HG02870 (cell line): ENCODE data around the gene TRAT1.

Experiments used
- ATAC-seq: cut with Tn5 transposase; IDR thresholded peaks from one replicate; pipeline ENCODE4 v1.9.1; 2021; ENCODE audit warnings: mild to moderate bottlenecking, moderate library complexity; ENCODE audit not compliant: unreplicated experiment

Gene TRAT1

GRCh38 chr3:108849075-108849474 lies 26.5 kb downstream of the TRAT1 start:
- no peak for ATAC-seq

GRCh38 chr3:108861401-108861800 lies 38.8 kb downstream of the TRAT1 start:
- no peak for ATAC-seq

DNA sequence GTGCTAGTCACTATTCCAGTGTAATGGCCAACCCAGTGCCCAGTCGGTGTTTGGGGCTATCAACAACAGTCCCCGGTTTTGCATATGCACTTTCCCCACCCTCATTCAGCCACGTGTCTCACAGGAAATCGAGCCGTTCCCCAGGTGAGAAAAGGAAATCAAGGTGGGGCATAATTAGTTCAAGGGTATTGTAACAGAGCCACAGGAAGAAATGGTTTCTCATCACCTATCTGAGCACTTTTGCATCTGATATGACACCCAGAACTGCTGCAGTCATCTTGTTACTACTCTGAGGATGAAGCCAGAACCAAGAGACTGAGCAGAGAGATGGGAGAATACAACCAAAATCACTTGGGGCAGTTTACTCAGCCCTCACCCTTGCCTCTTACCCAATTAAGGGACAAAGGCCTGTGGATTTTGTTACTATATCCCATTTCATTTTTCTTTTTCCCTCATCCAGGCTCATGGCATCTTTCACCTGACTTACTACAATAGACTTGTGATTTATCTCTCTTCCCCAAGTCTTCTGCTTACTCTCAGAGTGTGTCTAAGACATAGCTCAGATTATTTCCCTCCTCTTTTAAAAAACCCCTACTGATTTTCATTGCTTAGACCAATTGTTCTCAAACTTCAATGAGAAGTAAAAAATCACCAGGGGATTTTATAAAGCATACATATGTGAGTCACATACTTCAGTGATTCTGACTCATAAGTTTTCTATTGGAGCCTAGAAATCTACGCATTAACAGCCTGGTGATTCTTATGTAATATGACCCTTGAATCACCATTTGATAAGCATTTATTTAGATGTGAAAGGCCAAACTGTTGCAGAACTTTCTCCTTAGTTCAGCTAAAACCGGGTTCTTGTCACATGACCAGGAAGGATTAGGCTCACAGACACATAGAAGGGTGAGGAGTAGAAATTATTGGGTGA lies 40.5 kb downstream of the TRAT1 start:
- ATAC-seq: peak; percentile 70

- no peak for ATAC-seq
Measured at GRCh38 chr3:108863799-108864135, 41.2 kb downstream of the TRAT1 start.

- no peak for ATAC-seq
Measured at GRCh38 chr3:108877901-108878300, 55.3 kb downstream of the TRAT1 start.

GRCh38 chr3:108879915-108880314 lies 57.3 kb downstream of the TRAT1 start:
- no peak for ATAC-seq

DNA sequence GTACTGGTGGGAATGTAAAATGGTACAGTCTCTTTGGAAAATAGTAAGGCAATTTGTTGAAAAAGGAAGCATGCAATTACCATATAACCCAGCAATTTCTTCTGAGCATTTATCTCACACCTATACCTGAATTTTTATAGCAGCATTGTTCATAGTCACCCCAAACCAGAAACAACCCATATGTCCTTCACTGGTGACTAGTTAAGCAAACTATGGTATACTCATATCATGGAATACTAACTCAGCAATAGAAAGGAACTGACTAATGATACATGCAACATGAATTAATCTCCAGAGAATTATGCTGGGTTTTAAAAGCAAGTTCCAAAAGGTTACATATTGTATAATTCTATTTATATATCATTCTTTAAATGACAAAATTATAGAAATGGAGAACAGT lies 60.2 kb downstream of the TRAT1 start:
- ATAC-seq: no peak

DNA sequence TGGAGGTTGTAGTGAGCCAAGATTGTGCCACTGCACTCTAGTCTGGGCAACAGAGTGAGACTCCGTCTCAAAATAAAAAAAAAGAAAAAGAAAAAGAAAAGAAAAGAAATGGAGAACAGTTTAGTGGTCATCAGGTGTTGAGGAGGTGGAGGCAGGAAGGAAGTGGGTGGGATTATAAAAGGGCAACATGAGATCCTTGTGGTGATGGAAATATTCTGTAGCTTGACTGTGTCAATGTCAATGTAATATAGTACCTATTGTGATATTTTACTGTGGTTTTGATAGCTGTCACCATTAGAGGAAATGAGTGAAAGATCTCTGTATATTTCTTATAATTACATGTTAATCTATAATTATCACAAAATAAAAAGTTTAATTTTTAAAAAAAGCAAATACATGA lies 60.8 kb downstream of the TRAT1 start:
- ATAC-seq: no peak

DNA sequence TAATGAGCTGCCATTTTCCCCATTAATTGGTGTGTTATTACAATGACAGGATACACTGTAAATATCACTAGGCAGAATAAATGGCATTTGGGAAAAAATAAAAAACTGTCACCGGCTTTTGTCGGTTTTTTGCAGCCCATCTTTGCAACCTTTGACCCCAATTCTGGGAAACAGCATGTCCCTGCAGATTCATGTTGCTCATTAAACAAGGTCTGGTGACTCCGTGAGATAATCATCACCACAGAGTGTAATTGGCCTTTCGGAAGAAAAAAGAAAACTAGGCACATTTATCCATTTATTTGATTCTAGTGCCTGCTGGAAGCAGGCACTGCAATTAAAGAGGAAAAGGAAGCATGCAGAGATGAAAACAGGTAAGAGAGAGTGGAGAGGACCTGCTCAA lies 64.5 kb downstream of the TRAT1 start:
- ATAC-seq: no peak

GRCh38 chr3:108887777-108888176 lies 65.2 kb downstream of the TRAT1 start:
- ATAC-seq: no peak

GRCh38 chr3:108891833-108892232 lies 69.2 kb downstream of the TRAT1 start:
- ATAC-seq: no peak

DNA sequence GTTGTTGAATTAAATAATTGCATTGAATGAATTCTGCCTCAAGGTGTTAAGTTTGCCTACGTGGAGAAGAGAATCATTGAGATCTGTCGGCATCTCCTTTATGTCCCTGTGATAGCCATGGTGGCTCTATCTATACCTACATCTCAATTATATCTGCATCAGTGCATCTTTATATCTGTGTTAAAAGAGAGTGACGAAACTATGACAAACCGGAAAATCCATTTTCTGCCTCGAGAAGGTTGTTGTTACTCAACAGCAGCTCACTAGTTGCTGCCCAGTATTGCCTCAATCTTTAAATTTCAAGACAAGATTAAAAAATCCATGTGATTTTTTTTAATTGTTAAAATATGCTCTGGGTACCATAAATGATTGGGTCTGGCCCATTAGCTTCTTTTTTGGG lies 72.4 kb downstream of the TRAT1 start:
- no peak for ATAC-seq

GRCh38 chr3:108897883-108898282 lies 75.3 kb downstream of the TRAT1 start:
- ATAC-seq: no peak

DNA sequence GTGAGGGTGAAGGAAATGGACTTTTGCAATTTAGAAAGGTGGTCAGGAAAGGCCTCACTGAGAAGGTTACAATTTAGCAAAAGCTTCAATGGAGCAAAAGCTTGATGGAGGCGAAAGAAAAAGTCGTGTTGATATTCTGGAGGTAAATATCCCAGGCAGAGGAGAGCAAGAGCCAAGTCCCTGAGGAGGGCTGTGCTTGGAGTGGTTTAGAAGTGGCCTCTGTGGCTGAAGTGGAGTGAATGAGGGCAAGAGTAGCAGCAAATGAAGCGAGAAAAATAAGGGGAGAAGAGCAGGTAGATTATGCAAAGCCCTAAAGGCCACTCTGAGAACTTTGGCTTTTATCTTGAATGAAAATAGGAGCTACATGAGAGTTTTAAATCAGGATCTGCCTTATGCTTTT lies 76.9 kb downstream of the TRAT1 start:
- no peak for ATAC-seq
